HK-2 (cell line): Measurements from ENCODE around the gene SDCBP2.

Source experiments
- DNase-seq: peaks from one replicate; pipeline ENCODE4 v3.0.0-alpha.2; 2018; ENCODE audit not compliant: unreplicated experiment

SDCBP2 gene

GRCh38 chr20:1274485-1275311 is 54.2 kb downstream of the SDCBP2 start:
- DNase-seq: no peak

DNA sequence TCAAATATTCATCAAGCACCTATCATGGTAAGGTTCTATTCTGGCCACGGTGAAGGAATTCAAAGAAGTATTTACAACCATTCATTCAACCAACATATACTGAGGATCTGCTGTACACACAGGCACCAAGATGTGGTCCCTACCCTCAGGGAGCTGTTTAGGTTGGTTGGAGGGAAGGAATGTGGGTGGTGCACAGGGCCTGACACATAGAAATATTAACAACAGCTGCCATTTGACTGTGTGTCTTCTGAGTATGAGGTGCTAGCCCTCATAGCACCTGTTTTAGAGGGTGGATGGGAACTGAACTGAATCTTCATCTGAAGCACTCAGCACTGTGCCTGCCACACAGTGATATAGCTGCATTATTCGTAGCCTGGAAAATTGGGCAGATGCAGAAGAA is 55.6 kb downstream of the SDCBP2 start:
- DNase-seq: peak; percentile 25

- no peak for DNase-seq
Measured at GRCh38 chr20:1272368-1273100, 56.4 kb downstream of the SDCBP2 start.

DNA sequence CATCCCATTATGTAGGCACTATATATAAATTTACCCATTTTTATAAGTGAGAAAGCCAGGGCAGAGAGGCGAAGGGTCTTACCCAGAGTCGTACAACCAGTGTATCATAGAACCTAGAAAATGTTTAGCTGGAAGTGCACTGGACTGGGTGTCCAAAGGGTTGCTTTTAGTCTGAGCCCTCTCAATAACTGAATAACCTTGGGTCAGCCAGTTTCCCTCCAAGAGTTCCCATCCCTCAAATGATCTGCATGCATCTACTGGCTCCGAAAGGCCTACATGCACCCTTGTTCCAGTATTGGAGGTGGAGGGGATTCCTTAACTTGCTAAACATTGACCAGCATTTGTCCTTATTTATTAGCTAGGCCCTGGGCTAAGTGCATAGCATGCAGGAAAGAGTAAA is 59.1 kb downstream of the SDCBP2 start:
- DNase-seq: no peak

GRCh38 chr20:1269235-1269634 is 59.7 kb downstream of the SDCBP2 start:
- DNase-seq: no peak

- DNase-seq: no peak
Measured at GRCh38 chr20:1267809-1268374, 61.0 kb downstream of the SDCBP2 start.

- no peak for DNase-seq
Measured at GRCh38 chr20:1267161-1267560, 61.8 kb downstream of the SDCBP2 start.

DNA sequence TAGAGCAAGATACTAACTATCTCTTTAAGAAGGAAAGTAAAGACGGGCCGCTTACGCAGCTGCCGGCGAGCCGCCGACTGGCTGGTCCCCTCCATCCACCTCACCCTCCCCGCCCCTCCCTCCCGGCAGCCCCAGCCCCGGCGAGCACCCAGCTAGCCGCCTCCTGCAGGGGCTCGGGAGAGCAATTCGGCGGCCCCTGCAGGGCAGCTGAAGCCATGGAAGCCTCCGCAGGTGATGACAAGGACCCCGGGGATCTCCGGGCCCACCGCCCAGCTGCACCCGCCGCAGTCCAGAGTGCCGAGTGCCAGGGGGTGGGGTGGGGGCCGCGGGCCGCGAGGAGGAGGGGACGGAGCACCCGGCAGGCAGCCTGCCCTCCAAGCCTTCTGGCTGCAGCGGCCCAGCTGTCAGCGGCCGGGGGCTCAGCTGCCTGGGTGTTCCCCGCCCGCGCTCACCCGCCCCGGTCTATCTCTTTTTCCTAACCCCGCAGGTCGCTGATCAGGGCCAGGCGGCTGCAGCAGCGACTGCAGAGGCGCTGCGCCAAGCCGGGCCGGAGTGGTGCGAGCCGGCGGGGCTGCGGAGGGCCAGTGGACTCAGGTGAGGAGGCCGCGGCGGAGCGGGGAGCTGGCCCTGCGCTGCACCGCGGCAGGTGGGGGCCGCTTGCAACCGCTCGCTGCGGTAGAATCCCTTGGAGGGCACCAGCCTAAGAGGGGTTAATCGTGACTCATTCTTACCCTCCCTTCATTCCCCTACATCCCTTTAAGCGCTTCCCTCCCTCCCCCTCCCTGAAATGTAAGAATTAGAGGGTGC is 62.6 kb downstream of the SDCBP2 start, which contains the start of gene SNPH:
SNPH (plus strand) TSS at position 128 of the 807 bp plus-strand sequence. CDS start 29,946 bp downstream, outside the sequence.
- peak; percentile 75 for DNase-seq

DNA sequence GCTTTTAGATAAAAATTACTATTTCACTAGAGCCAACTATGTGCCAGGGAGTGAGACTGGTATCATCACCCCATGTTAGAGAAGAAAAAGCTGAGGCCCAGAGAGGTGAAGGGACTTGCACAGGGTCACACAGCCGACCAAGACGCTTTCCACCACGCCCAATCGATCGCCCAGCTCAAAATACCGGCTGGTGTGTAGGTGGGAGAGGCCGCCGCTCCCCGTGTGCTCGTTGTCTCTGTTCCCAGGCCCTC is 63.1 kb downstream of the SDCBP2 start:
- DNase-seq: no peak

- DNase-seq: no peak
Measured at GRCh38 chr20:1265226-1265915, 63.6 kb downstream of the SDCBP2 start.

DNA sequence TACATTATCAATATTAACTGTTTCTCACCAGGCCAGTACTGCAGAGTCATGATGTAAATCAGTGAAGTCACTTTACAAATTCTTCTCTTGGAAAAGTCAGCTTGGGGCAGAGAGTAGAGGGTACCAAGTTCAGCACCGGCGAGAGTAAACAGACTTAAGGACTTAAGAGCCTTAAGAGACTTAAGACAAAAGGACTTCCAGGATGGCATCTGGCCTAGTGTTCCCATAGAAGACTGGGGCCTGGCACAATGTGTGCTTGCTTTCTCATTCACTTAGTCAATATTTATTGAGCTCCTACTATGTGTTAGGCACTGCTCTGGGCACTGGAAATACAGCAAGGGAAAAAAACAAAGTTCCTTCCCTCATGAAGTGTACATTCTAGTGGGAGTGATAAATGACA is 64.2 kb downstream of the SDCBP2 start:
- DNase-seq: no peak

- DNase-seq: no peak
Measured at GRCh38 chr20:1263853-1264252, 65.1 kb downstream of the SDCBP2 start.
